ENCODE data around the gene IL6.
A peak's percentile ranks its signal among the peaks of the same experiment; 100 is the strongest.
"Not testable (repeated sequence)": the region's sequence is repeated elsewhere in the genome, so short reads cannot be mapped to it uniquely, and the experiment has no call there.

Gene IL6

GRCh38 chr7:22726345-22726906 lies 574 bp upstream of the IL6 start:
- peak in 1 of 2 donors; percentile 2 for DNase-seq (ENCODE audit: low read depth in 2 of 2)

- DNase-seq (ENCODE audit: low read depth in 2 of 2), result no peak
Observed at GRCh38 chr7:22727714-22728035, 675 bp downstream of the IL6 start.

GRCh38 chr7:22728401-22729029 lies 1.5 kb downstream of the IL6 start:
- DNase-seq (ENCODE audit: low read depth in 2 of 2), result no peak

- no peak for DNase-seq (ENCODE audit: low read depth in 2 of 2)
Observed at GRCh38 chr7:22729180-22729825, 2.3 kb downstream of the IL6 start.

GRCh38 chr7:22730066-22730710 lies 3.2 kb downstream of the IL6 start:
- no peak for DNase-seq (ENCODE audit: low read depth in 2 of 2)

GRCh38 chr7:22730921-22731654 lies 4.1 kb downstream of the IL6 start:
- DNase-seq (ENCODE audit: low read depth in 2 of 2), result no peak

GRCh38 chr7:22731766-22732165 lies 4.8 kb downstream of the IL6 start:
- DNase-seq (ENCODE audit: low read depth in 2 of 2), result no peak

GRCh38 chr7:22732556-22733126 lies 5.6 kb downstream of the IL6 start:
- no peak for DNase-seq (ENCODE audit: low read depth in 2 of 2)

- no peak for DNase-seq (ENCODE audit: low read depth in 2 of 2)
Observed at GRCh38 chr7:22733761-22734160, 6.8 kb downstream of the IL6 start.

- DNase-seq (ENCODE audit: low read depth in 2 of 2), result no peak
Observed at GRCh38 chr7:22743014-22743413, 16.0 kb downstream of the IL6 start.

GRCh38 chr7:22751341-22751740 lies 24.3 kb downstream of the IL6 start:
- DNase-seq (ENCODE audit: low read depth in 2 of 2), result no peak

- DNase-seq (ENCODE audit: low read depth in 2 of 2), result no peak
Observed at GRCh38 chr7:22757338-22757994, 30.5 kb downstream of the IL6 start.

- no peak for DNase-seq (ENCODE audit: low read depth in 2 of 2)
Observed at GRCh38 chr7:22758576-22758975, 31.6 kb downstream of the IL6 start.

- no peak for DNase-seq (ENCODE audit: low read depth in 2 of 2)
Observed at GRCh38 chr7:22759721-22760120, 32.7 kb downstream of the IL6 start.

- no peak for DNase-seq (ENCODE audit: low read depth in 2 of 2)
Observed at GRCh38 chr7:22762866-22763265, 35.9 kb downstream of the IL6 start.

- DNase-seq (ENCODE audit: low read depth in 2 of 2), result no peak
Observed at GRCh38 chr7:22765609-22766008, 38.6 kb downstream of the IL6 start.

- no peak for DNase-seq (ENCODE audit: low read depth in 2 of 2)
Observed at GRCh38 chr7:22771194-22771871, 44.3 kb downstream of the IL6 start.

- DNase-seq (ENCODE audit: low read depth in 2 of 2), result no peak
Observed at GRCh38 chr7:22771872-22772228, 44.9 kb downstream of the IL6 start.

GRCh38 chr7:22772885-22773284 lies 45.9 kb downstream of the IL6 start:
- no peak for DNase-seq (ENCODE audit: low read depth in 2 of 2)

GRCh38 chr7:22776964-22777363 lies 50.0 kb downstream of the IL6 start:
- no peak for DNase-seq (ENCODE audit: low read depth in 2 of 2)

- DNase-seq (ENCODE audit: low read depth in 2 of 2), result not testable (repeated sequence)
Observed at GRCh38 chr7:22779730-22780323, 52.8 kb downstream of the IL6 start.
